GM12878 (cell line): Measurements from ENCODE around the gene EDEM2.

Experiments
- ATF3 ChIP-seq: IDR thresholded peaks from 2 replicates; pipeline ENCODE4 v1.6.1; 2011; ENCODE audit warnings: low read depth, mild to moderate bottlenecking, low read length, moderate library complexity, borderline replicate concordance; ENCODE audit errors: extremely low read depth
- EZH2 ChIP-seq: IDR thresholded peaks from 2 replicates; pipeline ENCODE4 v1.6.1; 2012; ENCODE audit warnings: low read depth, mild to moderate bottlenecking, control low read depth, inconsistent platforms, low read length, borderline replicate concordance; ENCODE audit not compliant: control insufficient read depth

GRCh38 chr20:35146299-35146919 is 727 bp downstream of the EDEM2 start:
- TF ChIP-seq ATF3 (no peak), EZH2 (no peak)
